Activated naive CD8-positive, alpha-beta T cell treated with anti-CD3 and anti-CD28 coated beads for 36 hours (primary cell): ENCODE measurements around the gene CLEC19A. TPM values are rescaled to one million over a fixed set of nuclear protein-coding genes. Genes with fewer than 3 reads are reported as not detected.

Experiments
- DNase-seq: peaks from one replicate; pipeline ENCODE4 v3.0.0; 2021
- H3K27ac Mint-ChIP-seq: one replicate; pipeline ENCODE4 v1.8.0; 2022; ENCODE audit warnings: mild to moderate bottlenecking, moderate library complexity, mixed read lengths
- H3K27me3 Mint-ChIP-seq: one replicate; pipeline ENCODE4 v1.8.0; 2022; ENCODE audit warnings: mild to moderate bottlenecking, mixed read lengths
- H3K36me3 Mint-ChIP-seq: one replicate; pipeline ENCODE4 v1.8.0; 2021; ENCODE audit warnings: mild to moderate bottlenecking, mixed read lengths
- H3K4me1 Mint-ChIP-seq: one replicate; pipeline ENCODE4 v1.8.0; 2021; ENCODE audit warnings: mixed read lengths
- H3K4me3 Mint-ChIP-seq: one replicate; pipeline ENCODE4 v1.8.0; 2022; ENCODE audit warnings: mild to moderate bottlenecking, moderate library complexity, mixed read lengths
- H3K9me3 Mint-ChIP-seq: one replicate; pipeline ENCODE4 v1.8.0; 2022; ENCODE audit warnings: mixed read lengths
- total RNA-seq, 2 experiments: library from RNA; stranded (reverse); gene quantifications; one replicate each; pipeline ENCODE4 v1.2.3, GENCODE V29; 2021

Gene CLEC19A
- not detected for total RNA-seq

DNA sequence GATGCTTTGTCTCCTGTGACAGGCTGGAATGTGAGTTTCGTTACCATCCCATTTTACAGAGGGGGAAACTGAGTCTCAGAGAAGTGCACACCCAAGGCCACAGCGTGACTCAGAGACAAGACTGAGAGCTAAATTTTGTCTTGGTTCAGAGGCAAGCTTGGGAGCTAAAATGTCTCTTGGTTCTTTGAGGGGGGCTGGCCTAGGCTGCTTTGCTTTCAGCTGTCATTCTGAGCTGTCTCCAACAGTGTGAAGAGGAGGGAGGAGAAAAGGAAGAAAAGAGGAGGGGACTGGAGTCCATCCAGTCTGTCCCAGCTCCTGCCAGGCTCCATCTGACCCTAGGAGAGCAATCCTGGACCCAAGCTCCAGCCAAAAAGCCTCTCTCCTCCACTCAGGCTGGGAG lies at the start of gene CLEC19A:
Gene CLEC19A (plus strand): TSS at position 301 of the 400 bp plus-strand sequence. CDS start 121 bp downstream, outside the sequence.
- no peak within 1 kb of the TSS for H3K27ac Mint-ChIP-seq
- H3K4me3 Mint-ChIP-seq = no peak within 1 kb of the TSS
- no peak for DNase-seq
- no peaks in the 10 kb centered on the region for H3K9me3 Mint-ChIP-seq
- peaks cover 11% of the 10 kb centered on the region for H3K27me3 Mint-ChIP-seq
- H3K4me1 Mint-ChIP-seq = no peaks in the 10 kb centered on the region
- H3K36me3 Mint-ChIP-seq = no peaks in the 10 kb centered on the region

DNA sequence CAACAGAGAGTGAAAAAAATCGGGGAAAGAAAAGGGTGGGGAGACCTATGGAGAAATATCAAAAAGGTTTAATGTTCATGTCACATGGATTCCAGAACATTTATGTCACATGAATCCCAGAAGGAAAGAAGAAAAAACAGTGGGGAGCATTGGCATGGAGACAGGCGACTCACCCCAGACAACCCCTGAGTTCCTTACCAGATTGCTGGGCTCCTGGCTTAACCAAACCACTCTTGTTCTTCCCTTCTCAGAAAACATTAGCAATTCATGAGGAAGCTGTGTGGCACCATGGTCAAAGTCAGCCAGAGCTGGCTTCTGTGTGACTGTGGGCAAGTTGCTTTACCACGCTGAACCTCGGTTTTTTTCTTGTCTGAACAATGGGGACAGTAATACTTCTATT lies 49.6 kb upstream of the CLEC19A start:
- DNase-seq = no peak
- Mint-ChIP-seq H3K27ac (no peak overlapping the region), H3K4me3 (no peak overlapping the region), H3K36me3 (peaks cover 3% of the 10 kb centered on the region), H3K9me3 (peaks cover 18% of the 10 kb centered on the region), H3K27me3 (peaks cover 4% of the 10 kb centered on the region), H3K4me1 (no peaks in the 10 kb centered on the region)

DNA sequence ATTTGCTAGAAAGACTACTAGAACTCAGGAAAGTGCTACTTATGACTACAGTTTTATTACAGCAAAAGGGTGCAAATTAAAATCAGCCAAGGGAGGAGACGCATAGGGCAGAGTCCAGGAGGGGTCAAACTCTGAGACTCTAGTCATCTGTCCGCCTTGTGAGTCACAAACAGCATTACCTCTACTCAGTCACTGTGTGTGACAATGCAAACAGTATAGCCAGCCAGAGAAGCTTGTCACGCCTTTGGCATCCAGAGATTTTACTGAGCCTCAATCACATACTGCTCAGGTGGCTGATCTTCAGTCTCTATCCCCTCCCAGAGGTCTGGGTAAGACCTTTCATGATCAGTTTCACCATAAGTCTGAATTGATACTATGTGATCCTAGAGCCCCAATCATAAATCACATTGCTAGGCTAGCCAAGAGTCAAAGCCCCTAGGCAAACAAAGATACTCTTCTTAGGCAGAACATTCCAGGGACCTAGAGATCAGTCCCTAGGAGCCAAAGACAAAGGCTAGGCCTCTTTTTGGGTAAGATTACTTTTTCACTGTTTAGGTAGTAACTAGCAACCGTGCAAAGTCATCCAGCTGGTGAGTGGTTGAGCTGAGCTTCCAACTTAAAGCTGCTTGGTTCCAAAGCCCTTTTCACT lies 48.8 kb upstream of the CLEC19A start:
- no peaks in the 10 kb centered on the region for H3K4me1 Mint-ChIP-seq
- H3K27me3 Mint-ChIP-seq = peaks cover 2% of the 10 kb centered on the region
- peaks cover 18% of the 10 kb centered on the region for H3K9me3 Mint-ChIP-seq
- H3K36me3 Mint-ChIP-seq = peaks cover 3% of the 10 kb centered on the region
- H3K27ac Mint-ChIP-seq = no peak overlapping the region
- DNase-seq = no peak
- no peak overlapping the region for H3K4me3 Mint-ChIP-seq

DNA sequence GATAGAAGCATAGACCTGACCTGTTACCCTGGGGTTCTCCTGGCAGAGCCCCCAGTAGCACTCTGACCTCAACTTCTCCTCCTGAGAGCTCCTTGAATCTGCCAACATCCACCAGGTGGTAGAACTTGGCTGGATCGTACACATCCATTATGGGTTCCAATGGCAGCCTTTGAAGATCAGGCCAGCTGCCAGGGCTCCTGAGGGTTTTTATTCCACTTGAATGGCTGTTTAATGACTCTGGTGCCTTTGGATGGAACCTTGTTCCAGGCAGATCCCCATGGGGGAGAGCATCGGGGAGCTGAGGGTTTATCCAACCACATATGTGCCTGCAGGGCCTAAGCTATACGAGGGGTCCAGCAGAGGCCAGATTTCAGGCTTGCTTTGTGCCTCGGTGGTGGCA lies 47.1 kb upstream of the CLEC19A start:
- Mint-ChIP-seq H3K9me3 (peaks cover 18% of the 10 kb centered on the region), H3K27me3 (no peaks in the 10 kb centered on the region), H3K36me3 (peaks cover 3% of the 10 kb centered on the region), H3K4me1 (no peaks in the 10 kb centered on the region), H3K27ac (no peak overlapping the region), H3K4me3 (no peak overlapping the region)
- no peak for DNase-seq

DNA sequence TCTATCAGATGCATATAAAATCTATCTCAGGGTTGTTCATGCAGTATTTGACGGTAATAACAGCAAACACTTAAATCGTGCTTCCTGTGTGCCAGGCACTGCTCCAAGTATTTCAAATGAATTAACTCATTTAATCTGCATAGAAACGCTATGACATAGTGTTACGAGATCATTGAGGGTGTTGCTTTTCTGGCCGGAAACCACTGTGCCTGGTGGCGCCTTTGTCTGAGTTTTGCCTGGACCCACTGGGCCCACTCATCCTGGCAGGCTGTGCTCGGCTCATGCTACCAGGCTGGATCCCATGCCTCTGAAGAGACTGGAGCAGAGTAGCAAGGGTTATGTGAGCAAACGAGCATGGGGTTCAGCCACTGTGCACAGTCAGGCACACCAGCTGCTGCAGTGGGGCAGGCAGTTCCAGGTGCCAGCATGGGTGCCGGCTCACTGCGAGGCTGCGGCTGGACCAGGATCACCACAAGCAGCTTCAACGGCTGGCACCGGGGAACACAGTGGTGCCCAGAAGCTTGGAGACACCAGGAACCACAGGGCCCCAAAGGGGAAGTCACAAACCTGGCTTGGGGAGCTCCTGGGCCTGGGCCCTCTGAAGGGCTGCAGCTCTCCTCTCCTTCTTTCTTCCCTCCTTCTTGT lies 45.9 kb upstream of the CLEC19A start:
- Mint-ChIP-seq H3K4me1 (no peaks in the 10 kb centered on the region), H3K27ac (no peak overlapping the region), H3K4me3 (no peak overlapping the region), H3K27me3 (no peaks in the 10 kb centered on the region), H3K36me3 (peaks cover 3% of the 10 kb centered on the region), H3K9me3 (peaks cover 18% of the 10 kb centered on the region)
- DNase-seq = no peak

DNA sequence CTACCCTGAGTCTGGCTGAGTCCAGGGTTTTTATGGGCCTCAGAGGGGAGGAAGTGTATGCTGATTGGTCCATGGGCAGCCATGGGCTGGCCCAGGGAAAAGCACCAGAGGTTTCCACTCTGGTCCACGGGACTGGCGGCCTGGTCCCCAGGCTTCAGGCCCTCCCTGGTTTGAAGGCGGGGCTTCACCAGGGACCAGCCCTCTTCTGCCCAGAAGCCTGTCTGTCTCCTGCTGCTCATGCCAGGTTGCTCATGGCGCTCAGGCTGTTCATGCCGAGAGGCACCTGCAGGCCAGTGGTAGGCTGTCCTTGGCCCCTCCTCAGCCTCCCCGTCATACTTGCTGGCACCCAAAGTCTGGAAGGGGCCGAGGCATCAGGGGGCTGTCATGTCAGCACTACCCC lies 45.0 kb upstream of the CLEC19A start:
- peaks cover 11% of the 10 kb centered on the region for H3K9me3 Mint-ChIP-seq
- peaks cover 3% of the 10 kb centered on the region for H3K36me3 Mint-ChIP-seq
- no peak overlapping the region for H3K27ac Mint-ChIP-seq
- no peak for DNase-seq
- H3K27me3 Mint-ChIP-seq = no peaks in the 10 kb centered on the region
- no peak overlapping the region for H3K4me3 Mint-ChIP-seq
- no peaks in the 10 kb centered on the region for H3K4me1 Mint-ChIP-seq

DNA sequence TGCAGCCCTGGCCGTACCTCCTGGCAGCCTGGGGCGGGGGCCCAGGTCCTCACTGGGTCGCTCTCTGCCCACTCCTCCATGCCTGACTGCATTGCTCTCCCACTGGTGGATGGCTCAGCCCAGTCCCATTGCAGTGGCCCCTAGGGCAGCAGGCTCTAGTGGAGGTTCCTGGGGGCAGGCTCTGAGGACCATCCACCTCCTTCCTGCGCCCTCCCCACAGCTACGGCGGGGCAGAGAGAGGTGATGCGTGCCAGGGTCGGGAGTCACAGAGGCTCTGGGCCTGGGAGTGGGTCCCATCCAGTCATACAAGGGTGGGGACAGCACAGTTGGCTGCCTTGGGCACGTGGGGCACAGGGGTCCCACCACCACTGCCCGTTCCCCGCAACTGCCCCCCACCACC lies 44.0 kb upstream of the CLEC19A start:
- Mint-ChIP-seq H3K4me3 (no peak overlapping the region), H3K27ac (no peak overlapping the region), H3K9me3 (peaks cover 4% of the 10 kb centered on the region), H3K36me3 (peaks cover 3% of the 10 kb centered on the region), H3K4me1 (no peaks in the 10 kb centered on the region), H3K27me3 (no peaks in the 10 kb centered on the region)
- no peak for DNase-seq

DNA sequence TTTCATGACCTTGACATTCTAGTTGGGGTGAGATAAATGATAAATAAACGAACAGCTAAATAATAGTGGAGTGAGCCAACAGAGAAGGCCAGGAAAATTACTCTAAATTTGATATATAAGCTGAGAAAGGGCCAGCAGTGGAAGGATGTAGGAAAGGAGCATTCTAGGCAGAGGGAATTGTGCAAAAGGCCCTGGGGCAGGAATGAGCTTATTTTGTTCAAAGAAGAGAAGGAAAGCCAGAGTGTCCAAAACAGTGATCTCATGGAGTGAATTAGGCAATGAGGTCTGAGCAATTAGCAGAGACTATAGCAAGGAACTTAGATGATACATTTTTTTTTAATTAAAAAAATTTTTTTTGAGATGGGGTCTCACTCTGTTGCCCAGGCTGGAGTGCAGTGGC lies 43.3 kb upstream of the CLEC19A start:
- Mint-ChIP-seq H3K4me3 (no peak overlapping the region), H3K27ac (no peak overlapping the region), H3K4me1 (no peaks in the 10 kb centered on the region), H3K27me3 (no peaks in the 10 kb centered on the region), H3K9me3 (peaks cover 4% of the 10 kb centered on the region), H3K36me3 (peaks cover 3% of the 10 kb centered on the region)
- no peak for DNase-seq

DNA sequence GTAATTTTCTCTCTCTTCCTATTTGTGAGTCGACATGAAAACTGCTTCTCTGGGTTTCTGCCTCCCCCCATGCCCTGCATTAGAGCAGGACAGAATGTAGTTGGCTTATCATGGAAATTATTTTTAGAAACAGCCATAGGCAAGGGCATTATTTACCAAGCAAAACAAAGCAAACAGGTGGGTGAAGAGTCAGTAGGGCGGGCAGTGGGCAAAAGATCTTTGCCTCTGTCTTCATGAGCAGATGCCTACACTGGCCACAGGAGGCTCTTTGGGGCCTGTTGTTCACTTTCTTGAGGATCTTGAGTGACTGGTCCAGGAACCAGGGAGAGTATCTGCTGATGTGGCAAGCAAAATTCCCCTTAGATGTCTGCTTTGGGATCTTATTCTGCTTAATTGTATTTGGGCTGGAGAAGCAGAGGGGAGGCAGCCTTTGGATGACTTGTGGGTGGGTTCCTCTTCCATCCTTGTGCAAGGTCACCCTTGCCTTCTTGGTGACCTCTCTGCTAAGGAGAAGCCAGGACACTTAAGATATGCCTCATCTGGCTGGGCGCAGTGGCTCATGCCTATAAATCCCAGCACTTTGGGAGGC lies 42.5 kb upstream of the CLEC19A start:
- no peak overlapping the region for H3K27ac Mint-ChIP-seq
- H3K4me1 Mint-ChIP-seq = no peaks in the 10 kb centered on the region

DNA sequence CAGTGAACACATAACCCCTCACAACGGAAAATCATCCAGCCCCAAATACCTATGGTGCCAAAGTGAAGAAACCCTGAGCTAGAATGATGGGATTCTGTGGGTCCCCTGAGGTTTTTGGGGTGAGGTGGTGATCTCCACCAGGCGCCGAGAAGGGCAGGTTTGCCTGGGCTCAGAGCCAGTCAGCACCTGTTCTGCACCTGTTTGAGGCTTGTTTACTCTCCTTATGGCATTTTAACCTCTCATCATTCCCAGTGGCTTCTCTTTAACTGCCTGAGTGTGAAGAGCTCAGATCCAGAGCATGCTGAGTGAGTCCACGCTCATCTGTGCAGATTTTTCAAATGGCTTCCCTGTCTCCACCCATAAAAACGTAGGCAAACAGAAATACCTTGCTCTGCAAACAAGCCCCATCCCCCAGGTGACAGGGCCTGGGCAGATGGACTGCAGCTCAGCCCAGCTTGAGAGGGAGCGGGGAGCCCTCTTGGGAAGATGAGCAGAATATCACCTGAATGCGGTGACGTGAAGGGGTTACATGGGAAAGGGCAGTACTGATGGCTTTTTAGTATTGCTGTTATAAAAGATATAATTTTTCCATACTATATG lies 40.1 kb upstream of the CLEC19A start:
- Mint-ChIP-seq H3K36me3 (no peaks in the 10 kb centered on the region), H3K4me3 (no peak overlapping the region), H3K27me3 (no peaks in the 10 kb centered on the region), H3K4me1 (no peaks in the 10 kb centered on the region), H3K9me3 (peaks cover 2% of the 10 kb centered on the region), H3K27ac (no peak overlapping the region)
- DNase-seq = no peak

More for the DNA sequence above, 42.5 kb upstream of the CLEC19A start:
- Mint-ChIP-seq H3K36me3 (peaks cover 3% of the 10 kb centered on the region), H3K9me3 (peaks cover 7% of the 10 kb centered on the region), H3K4me3 (no peak overlapping the region), H3K27me3 (no peaks in the 10 kb centered on the region)
- DNase-seq = no peak

DNA sequence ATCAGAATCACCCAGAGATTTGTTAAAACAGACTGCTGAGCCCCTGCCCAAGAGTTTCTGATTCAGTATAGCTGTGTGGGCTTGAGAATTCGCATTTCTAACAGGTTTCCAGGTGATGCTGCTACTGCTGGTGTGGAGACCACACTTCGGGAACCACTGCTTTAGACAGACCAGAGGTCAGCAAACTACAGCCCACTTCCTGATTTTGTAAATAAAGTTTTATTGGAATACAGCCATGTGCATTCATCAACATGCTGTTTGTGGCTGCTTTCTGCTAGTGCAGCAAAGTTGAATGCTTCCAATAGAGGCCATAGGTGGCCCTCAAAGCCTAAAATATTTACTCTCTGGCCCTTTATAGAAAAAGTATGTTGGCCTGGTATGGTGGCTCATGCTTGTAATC lies 32.6 kb upstream of the CLEC19A start:
- H3K27me3 Mint-ChIP-seq = peaks cover 12% of the 10 kb centered on the region
- peaks cover 1% of the 10 kb centered on the region for H3K9me3 Mint-ChIP-seq
- DNase-seq = no peak
- H3K4me1 Mint-ChIP-seq = no peaks in the 10 kb centered on the region
- no peak overlapping the region for H3K4me3 Mint-ChIP-seq
- no peak overlapping the region for H3K27ac Mint-ChIP-seq
- H3K36me3 Mint-ChIP-seq = no peaks in the 10 kb centered on the region

DNA sequence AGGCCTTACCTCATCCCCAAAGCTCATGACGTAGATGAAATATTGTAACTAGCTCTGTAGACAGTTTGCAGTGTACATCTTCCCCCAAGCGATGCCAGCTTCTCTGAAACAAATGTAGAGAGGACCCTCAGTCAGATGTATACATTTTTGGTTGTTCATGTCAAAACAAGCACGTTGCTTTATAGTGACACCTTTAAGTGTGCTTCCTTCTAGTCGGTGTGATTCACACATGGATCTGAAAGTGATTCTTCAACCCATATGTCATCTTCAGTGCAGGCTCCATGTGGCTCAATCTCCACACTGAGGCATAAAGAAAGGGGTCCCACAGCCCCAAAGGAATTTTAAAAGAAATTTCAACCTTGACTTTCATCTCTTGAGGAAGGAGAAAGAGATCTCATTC lies 30.9 kb upstream of the CLEC19A start:
- Mint-ChIP-seq H3K4me3 (no peak overlapping the region), H3K4me1 (no peaks in the 10 kb centered on the region), H3K9me3 (no peaks in the 10 kb centered on the region), H3K36me3 (no peaks in the 10 kb centered on the region), H3K27me3 (peaks cover 14% of the 10 kb centered on the region), H3K27ac (no peak overlapping the region)
- DNase-seq = no peak

DNA sequence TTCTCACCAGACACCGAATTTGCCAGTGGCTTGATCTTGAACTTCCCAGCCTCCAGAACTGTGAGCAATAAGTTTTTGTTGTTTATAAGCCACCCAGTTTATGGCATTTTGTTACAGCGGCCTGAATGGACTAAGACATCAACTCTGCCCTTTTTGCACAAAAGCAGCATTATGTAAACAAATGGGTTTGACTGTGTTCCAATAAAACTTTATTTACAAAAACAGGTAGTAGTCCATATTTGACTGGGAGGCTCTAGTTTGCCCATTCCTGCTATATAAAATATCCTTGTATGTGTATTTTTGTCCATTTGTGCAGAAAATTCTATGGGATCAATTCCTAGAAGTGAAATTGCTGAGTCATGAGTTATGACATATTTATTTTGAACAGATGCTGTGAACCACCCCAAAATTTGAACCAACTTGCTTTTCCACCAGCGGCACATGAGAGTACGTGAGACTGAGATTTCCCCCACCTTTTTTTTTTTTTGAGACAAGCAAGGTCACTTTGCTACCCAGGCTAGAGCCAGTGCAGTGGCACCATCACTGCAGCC lies 21.3 kb upstream of the CLEC19A start:
- Mint-ChIP-seq H3K36me3 (peaks cover 2% of the 10 kb centered on the region), H3K27ac (no peak overlapping the region), H3K27me3 (peaks cover 5% of the 10 kb centered on the region), H3K4me3 (no peak overlapping the region), H3K4me1 (no peaks in the 10 kb centered on the region), H3K9me3 (peaks cover 9% of the 10 kb centered on the region)
- no peak for DNase-seq

DNA sequence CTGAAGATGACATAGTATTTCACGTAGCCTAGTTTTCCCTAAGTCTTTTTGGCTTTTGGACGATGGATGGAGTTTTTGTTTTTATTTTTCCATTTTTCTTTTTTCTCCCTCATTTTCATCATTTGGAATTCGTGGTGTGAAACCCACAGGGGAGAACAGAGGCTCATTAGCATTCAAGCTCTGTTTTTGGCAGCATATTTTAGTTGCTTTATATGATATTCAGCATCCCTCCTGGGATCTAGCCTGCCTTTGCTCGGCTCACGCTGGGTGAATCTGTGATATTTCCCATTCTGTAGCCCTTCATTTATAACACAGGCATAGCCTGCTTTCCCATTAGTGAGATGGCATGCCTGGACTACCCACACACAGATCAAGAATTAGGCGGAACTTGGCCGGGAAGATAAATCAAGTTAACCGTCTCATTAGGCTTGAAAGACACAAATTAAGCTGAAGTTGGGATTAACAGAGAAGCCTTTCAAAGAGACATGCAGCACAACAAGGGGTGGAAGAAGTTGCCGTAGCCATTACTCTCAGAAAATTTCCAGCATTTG lies 20.1 kb upstream of the CLEC19A start:
- DNase-seq = no peak
- H3K27ac Mint-ChIP-seq = no peak overlapping the region
- H3K4me3 Mint-ChIP-seq = no peak overlapping the region
- peaks cover 2% of the 10 kb centered on the region for H3K36me3 Mint-ChIP-seq
- no peaks in the 10 kb centered on the region for H3K4me1 Mint-ChIP-seq
- H3K27me3 Mint-ChIP-seq = no peaks in the 10 kb centered on the region
- H3K9me3 Mint-ChIP-seq = peaks cover 9% of the 10 kb centered on the region

DNA sequence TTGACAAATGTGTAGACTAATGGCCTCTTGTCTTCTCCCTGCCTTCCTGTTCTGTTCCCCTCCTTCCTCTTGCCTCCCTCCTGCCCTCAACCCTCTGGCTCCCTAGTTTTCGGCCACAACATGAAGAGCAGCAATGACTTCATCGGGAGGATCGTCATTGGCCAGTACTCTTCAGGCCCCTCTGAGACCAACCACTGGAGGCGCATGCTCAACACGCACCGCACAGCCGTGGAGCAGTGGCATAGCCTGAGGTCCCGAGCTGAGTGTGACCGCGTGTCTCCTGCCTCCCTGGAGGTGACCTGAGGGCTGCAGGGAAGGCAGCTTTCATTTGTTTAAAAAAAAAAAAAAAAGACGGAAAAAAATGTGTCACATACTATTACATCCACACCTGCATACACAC lies 18.8 kb upstream of the CLEC19A start:
- Mint-ChIP-seq H3K27me3 (no peaks in the 10 kb centered on the region), H3K36me3 (peaks cover 2% of the 10 kb centered on the region), H3K27ac (no peak overlapping the region), H3K9me3 (peaks cover 9% of the 10 kb centered on the region), H3K4me1 (no peaks in the 10 kb centered on the region), H3K4me3 (no peak overlapping the region)
- DNase-seq = no peak
